Mammary epithelial cell (primary cell): ENCODE data around the gene TTC19.

Experiments used
- EZH2 ChIP-seq: IDR thresholded peaks from 2 replicates; pipeline ENCODE4 v1.6.1; 2012; ENCODE audit warnings: low read length, inconsistent platforms, borderline replicate concordance
- TF ChIP-seq, protein P1 (sequence below), 2 donors: IDR thresholded peaks in 1 of 2; conservative IDR thresholded peaks in 1 of 2; 2 replicates each; pipeline ENCODE4 v1.5.1; 2011 to 2012; ENCODE audit warnings: inconsistent platforms in 2 of 2, low read length in 2 of 2, mild to moderate bottlenecking in 2 of 2, control low read depth in 1 of 2, low read depth in 1 of 2; ENCODE audit not compliant: insufficient read depth in 1 of 2; ENCODE audit errors: extremely low read depth in 1 of 2

DNA sequence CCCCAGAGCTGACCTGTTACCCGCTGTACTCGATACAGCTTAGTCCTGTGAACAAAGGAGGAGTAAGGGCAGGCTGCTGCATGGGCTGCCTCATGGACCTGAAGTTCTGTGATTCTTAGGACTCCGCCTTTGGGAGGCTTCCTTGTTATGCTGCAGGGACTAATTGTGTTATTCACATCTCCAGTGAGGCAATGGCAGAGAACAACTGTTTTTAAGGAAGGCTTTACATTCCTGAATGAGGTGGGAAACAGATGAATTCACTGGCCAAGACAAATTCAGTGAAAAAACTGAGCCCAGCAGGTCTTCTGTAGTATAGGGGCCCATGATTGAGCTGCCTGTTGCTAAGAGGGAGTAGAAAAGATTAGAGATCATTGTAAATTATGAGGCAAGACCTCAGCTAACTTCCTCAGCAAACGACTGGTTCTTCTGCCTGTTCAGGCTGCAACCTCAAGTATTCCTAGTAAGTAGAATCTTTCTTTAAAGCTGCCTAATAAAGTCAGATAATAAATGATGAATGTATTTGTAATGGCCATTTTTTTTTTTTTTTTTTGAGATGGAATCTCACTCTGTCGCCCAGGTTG is 28.4 kb upstream of the TTC19 start:
- TF ChIP-seq, protein P1, sequence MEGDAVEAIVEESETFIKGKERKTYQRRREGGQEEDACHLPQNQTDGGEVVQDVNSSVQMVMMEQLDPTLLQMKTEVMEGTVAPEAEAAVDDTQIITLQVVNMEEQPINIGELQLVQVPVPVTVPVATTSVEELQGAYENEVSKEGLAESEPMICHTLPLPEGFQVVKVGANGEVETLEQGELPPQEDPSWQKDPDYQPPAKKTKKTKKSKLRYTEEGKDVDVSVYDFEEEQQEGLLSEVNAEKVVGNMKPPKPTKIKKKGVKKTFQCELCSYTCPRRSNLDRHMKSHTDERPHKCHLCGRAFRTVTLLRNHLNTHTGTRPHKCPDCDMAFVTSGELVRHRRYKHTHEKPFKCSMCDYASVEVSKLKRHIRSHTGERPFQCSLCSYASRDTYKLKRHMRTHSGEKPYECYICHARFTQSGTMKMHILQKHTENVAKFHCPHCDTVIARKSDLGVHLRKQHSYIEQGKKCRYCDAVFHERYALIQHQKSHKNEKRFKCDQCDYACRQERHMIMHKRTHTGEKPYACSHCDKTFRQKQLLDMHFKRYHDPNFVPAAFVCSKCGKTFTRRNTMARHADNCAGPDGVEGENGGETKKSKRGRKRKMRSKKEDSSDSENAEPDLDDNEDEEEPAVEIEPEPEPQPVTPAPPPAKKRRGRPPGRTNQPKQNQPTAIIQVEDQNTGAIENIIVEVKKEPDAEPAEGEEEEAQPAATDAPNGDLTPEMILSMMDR (conservative IDR thresholded peaks at IDR 0.05 in 1 of 2, IDR thresholded peaks at IDR 0.05 in 1 of 2; ENCODE audit: extremely low read depth in 1 of 2, insufficient read depth in 1 of 2, low read depth in 1 of 2, low read length in 2 of 2): no peak
- TF ChIP-seq EZH2: no peak
